HG03095 (cell line): Measurements from ENCODE around the gene ACP1.

Source experiments
- ATAC-seq: cut with Tn5 transposase; IDR thresholded peaks from one replicate; pipeline ENCODE4 v1.9.1; 2021; ENCODE audit warnings: moderate library complexity; ENCODE audit not compliant: unreplicated experiment

Gene ACP1

DNA sequence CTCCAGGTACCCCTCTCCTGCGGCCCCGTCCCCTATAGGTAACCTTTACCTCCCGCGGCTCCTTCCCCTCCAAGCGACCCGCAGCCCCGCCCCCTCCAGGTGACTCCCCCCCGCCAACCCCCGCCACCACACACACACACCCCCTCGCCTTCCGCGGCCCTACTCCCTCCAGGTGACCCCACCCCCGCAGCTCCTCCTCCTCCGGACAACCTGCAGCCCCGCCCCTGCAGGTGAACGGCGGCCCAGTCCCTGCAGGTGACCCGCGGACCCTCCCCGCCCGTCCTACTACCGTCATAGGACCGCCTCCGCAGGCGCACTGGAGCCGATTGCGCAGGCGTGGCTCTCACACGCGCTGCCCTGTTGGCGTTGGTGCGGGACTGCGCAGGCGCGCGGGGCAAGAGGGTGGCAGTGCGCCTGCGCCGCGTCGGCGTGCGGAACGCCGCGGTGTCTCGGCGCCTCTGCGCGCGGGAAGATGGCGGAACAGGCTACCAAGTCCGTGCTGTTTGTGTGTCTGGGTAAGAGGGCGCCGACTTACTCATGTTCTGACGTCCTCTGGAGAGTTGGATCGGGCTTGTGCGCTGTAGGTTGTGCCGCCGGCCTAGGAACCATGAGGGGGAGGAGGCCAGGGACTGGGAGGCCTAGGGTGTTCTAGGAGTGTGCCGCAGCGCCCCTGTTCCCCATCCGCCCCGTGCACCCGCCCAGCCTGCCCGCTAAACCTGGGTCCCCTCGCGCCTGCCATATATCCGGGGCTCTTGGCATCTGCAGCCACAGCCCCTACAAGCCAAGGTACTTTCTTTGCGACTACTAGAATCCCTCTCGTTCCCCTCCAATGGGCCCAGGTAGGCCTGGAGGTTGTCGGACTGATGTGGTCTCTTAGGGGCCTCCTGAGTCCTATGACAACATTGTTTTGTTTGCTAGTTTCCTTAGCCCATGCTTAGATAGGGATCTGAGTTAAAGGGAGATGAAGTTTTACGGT lies at the start of gene ACP1:
Gene ACP1 (plus strand): TSS at position 455 of the 976 bp plus-strand sequence. CDS start 18 bp downstream, at position 473.
- ATAC-seq: peak; percentile 92

DNA sequence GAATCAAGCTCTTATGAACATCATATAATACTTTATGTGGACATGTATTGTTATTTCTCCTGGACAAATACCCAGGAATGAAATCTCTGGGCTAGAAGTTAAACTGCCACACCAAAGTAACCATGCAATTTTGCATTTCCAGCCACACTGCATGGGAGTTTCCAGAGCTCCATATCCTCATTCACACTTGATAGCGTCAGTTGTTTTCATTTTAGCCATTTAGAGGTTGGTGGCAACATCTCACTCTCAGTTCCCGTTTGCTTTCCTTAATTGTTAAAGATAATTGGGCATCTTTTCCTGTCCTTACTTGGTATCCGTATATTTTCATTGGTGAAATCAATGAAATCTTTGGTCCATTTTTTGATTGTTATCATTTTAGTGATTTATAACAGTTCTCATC lies 48.7 kb upstream of the ACP1 start:
- no peak for ATAC-seq

DNA sequence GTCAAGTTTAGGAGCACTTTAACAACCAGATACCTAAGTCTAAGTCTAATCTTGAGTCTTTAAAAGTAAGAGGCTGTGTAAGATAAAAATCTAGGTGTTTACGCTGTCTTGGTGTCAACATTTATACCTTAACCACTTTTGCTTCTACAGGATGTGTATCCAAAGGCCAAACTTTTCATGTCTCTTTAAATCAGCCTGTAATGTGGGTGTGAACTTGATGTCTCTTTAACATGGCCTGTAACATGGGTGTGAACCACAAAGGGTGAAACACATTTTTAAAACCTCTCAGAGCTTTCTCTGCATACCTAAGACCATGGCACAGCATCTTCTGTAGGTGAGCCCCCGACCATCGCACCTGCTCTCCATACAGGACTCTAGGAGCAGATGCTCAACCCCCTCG lies 41.3 kb upstream of the ACP1 start:
- ATAC-seq: no peak

DNA sequence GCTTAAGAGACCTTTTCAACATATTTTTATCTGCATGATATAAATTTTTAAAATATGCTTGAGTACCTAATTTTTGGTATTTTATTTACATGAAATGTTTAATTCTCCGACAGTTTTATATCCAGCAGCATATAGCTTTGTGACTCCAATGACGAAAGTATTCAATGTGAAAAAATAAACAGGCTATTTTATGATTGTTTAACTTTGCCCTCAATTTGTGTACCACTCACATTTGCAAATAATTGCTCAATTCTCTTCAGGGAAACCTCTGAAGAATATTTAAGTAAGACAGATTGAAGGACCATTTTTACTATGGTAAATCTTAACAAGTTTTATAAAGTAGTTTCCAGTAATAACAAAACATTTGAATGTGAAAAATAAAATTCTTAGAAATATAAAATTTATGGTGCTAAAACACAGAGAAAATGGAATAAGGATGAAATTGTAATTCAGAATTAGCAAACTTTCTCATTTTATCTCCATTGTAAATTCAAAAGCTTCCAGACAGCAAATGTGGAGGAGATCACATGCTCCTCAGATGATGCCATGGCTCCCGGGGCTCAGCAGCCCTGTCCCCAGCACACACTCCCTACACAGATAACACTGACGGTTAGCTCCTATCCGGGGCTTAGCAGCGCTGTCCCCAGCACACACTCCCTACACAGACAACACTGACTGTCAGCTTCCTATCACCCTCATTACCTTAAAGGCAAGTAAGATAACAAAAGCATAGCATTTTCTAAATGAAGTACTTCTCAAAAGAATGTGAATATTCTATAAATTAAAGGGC lies 40.6 kb upstream of the ACP1 start:
- no peak for ATAC-seq

DNA sequence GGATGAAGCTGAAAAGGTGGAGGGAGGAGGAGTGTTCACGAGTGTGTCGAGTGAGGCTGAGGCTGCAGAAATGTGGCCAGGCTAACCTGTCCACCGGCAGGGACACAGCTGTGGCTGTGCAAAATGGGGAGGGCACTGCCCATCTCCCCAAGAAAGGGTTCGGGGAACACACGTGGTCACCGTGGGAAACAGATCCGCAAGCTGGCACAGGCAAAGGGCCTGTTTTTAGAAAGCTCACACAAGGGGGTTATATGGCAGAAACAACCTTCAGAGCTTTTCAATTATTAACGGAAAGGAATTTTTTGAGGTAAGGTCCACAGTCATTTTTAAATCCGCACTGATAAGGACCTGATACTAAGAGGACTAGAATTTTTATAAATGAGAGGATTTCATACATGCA lies 36.6 kb upstream of the ACP1 start:
- ATAC-seq: no peak

DNA sequence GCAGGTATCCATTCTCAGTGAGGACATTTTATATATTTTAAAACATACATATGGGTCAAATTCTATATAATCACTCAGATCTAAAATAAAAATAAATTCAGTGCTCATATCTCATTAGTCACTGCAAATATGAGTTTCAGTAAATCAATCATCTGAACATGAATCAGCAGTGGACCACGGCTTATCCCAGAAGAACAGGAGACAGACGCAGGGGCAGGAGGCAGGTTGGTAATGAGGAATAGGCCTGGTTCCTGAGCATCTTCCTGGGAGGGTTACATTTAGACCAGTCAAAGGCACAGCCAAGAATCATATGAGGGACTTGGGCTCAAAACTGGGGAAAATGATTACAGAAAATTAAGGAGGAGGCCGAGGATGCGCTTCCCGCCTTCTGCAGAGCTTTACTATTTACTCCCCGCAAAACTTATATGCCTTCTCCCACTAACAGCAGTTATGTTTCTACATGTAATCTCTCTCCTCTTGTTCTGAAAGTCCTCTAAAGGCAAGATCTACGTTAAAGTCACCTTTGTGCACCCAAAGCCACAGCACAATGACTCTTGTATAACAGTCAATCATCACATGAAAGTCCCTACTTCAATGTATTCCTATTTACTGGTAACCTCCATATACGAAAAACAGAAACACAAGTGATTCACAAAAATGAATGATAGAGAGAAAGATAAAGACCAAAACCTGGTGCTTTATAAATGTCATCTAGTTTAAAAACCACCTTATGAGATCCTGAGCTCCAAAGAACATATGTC lies 36.0 kb upstream of the ACP1 start:
- no peak for ATAC-seq

DNA sequence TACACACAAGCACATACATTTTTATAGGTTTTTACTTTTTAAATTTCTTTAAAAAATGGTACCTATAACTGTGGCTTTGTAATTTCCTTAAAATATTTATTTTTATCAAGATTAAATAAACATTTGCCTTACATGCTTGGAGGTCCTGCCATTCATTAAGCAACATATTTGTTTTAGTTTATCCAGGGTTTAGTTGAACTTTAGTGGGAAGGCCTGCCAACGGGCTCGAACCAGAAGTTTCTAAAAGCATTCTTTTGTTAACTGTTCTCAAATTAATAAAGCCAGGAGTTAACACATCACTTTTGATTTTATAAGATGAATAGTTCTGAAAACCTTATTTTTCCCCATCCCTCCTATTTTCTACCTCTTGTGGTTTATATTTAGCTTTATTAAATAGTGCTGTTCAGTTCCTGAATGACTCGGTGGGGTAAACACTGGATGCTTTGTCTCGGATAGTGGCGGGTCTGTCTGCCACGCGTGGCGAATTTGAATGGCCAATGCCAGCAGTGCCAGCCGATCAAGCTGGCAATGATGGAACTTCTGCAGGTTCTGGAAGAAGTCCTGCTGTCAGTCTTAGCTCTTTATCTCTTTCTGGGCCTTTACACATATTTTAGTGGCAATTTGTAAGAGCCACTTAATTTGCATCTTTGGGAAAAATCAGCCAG lies 33.1 kb upstream of the ACP1 start:
- ATAC-seq: no peak

DNA sequence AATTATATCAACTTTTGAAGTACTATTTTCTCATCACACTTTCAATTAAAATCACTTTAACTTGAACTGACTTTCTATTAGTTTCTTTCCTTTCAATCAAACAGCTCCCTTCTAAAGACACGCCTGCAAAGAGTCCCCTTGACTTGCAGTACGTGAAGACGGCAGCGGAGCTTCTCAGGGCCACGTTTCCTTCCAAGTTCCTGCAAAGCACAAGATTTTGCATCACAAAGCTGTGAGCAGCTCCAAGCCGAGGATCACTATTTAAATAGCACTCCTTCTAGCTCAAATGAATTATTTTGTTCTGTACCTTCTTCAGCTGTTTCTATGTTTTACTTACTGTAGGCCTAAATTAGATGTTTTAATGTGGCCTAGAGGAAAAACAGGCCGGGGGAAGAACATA lies 31.7 kb upstream of the ACP1 start:
- no peak for ATAC-seq

DNA sequence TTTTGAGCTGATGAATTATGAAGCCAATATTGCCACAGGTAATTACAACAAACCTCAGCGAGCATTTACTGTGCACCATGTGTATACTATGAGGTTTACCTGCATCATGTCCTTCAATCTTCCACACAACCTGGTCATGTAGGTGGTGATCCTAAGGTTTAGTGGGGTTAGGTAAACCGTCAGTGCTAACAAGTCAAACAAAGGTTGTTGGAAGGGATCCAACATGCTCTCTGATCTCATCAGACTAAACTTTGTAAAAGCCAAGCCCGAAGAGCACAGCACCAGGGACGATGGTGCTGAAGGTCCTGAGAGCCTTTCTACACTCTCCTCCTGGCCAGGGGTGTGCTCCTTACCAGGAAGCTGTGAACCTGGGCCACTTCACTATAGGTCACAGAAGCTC lies 30.3 kb upstream of the ACP1 start:
- ATAC-seq: no peak

DNA sequence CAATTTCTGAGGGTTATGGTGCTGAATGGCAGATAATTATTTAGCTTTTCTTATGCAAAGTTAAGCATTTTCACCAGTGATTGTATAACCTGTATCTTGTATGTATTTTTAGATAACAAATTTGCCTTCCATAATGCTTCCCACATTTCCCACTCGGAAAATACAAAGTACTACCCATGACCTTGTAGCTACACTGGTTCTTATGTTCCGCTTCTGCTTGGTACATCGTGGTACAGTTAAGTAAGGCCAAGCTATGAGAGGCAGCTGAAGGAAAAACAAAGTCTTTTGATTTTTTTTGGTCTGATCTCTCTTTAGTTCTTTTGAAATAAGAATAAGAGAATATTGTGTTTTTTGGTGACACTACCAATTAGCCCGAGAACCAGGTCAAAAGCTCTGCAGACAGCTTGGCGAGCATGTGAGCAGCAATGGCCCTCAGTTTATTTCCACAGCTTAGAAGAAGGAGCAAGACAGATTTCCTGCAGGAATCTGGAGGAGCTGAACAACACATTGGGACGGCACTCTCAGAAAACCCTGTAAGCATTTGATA lies 27.7 kb upstream of the ACP1 start:
- no peak for ATAC-seq

DNA sequence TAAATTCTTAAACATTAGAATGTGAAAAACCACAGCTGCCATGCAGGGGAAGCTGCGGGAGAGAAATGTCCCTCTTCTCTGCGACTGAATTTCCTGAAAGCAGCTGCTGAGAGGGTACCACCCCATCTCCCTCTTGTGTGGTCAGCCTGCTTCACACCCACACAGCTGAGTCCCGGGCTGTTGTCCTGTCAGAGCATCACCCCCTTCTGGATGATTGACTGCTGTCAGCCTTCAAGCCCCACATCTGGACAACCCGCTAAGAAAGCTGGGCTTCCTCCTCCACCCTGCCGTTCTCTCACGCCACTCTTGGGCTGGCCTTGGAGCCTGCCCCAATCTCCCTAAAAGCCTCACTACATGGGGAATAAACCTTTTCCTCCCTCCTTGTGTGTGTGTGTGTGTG lies 26.9 kb upstream of the ACP1 start:
- no peak for ATAC-seq

DNA sequence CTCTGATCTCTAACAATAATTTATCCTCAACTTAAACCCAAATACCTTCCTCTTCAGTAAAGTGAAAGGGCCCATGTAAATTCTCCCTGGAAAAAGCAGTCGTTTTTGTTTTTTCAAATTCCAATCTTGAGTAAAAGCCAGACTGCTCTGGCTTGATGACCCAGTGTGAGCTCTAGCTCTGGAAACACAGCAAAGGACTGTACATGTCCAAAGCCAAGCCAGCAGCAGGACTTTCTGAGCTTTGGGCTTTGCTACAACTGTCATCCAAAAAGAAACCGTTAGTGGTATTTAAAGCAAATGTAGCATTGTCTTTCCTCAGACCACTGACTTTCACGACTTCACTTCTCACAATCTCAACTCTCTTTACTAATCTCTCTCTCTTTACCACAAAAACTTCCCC lies 26.3 kb upstream of the ACP1 start:
- ATAC-seq: no peak

DNA sequence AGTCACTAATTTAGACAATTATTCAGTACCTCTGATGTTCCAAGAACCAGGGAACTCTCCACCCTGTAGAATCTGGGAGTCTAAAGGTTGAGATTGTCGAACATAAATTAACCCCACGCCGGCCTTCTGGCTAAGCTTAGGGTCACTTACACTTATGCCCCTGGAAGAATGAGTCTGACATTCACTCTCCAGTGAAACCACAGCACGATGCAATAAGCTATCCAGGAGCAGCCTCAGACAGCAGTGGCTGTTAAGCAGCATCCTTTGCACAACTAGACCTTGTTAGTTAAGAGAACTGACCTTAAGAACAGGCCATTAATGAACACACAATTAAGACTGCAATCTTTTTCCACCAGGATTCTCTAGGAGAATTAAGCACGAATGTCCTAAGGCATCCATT lies 25.9 kb upstream of the ACP1 start:
- no peak for ATAC-seq

DNA sequence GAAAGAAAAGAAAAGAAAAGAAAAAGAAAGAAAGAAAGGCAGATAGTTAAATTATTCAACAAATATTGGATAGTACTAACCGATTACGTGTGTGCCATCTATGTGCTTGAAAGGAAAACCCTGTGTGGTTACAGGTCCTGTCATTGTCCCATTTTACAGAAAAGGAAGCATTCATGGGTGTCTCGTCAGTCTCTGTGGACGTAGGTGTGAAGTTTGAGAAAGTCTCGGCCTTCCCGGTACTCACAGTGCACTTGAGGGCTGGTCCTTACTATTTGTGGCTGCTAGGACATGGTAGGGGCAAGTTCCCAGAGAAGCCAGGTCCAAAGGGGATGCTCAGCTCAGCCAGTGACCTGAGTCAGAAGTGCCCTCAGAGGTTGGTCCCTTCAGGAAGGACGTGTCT lies 20.2 kb upstream of the ACP1 start:
- no peak for ATAC-seq

DNA sequence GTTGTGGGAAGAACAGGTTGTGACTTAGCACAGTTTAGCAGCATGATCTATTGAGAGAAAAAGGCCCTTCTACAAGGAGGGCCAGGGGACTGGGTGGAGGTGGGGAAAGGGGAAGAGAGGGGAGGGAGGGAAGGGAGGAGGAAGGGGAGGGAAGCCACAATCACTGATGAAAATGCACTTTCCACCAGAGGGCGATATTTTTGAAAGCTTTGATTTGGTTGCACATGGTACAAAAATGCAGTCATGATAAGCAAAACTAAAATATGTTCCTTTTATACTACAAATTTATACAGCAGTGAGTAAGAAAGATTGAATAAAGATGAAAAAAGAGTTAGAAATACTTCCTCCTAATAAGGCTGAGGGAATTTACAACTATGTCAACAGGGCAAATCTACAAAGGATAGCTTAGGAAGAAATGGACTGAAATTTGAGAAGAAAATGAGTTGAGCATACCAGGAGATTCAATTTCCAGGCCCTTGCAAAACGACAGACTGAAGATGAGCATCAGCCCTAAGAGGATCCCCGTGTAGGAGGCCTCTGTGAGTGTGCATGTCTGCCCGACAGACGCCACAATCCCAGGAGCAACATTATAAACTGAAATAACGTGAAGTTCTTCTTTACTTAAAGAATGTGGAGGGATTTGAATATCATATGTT lies 18.1 kb upstream of the ACP1 start:
- ATAC-seq: peak; percentile 74

DNA sequence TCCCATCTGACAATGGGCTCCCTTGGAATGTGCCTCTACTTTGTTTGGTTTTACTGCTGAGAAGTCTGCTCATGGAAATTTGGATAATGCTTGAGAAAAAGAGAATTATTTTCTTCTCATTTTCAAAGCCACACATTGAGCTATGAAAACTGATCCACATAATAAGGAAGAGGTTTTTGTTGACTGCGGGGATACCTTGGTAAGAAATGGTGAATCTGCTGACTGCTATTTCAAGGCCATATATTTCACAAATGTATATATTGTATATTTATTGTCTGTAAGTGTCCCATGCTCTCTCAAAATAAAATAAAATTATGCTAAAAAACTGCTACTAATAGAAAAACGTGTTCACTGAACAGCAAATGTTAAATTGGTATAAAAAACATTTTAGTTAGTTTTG lies 16.0 kb upstream of the ACP1 start:
- no peak for ATAC-seq

DNA sequence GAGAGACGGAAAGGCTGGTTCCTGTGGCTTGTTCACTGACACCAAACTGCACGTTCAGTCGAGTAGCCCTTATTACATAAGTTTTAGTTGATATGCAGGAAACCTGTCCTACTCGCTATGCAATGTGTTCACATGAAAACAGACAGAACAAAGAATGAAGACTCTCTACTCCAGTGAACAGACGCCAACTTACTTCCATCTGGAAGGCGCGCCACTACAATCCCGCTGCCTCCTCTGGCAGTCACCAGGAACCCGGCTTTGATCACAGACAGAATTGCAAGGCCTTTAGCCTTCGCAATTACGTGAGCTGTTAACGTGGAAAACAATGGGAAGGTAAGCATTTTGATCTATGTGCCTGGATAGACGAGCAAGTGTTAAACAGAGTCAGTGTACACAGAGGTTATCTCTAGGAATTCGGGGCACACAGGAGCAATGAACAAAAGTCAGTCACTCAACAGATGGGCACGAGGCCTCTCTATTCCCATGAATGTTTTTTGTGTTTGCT lies 15.2 kb upstream of the ACP1 start:
- no peak for ATAC-seq

DNA sequence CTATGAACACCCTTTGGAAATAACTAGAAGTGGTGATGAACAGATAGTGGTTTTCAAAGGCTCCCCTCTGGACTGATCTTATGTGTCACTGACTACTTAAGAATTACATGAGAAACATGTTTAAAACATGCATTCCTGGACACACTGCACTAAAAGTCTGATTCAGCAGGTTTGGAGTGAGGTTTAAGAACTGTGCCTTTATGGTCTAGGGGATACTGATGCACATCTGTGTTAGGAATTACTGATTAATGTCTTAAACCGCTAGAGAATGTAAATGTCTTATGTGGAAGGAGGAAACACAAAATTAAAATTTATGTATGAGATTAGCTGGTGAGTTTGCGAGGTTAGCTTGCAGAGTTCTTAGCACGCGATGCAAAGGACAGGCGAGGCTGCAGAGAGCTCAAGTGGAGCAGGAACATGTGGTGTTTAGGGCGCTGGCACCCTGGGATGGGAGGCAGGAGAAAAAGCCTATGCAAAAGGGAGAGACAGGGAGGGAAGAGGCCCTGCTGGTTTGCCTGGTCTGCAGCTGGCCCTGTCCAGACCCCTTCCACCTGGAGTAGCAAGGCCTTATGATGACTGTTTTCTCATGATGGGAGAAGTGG lies 12.6 kb upstream of the ACP1 start:
- ATAC-seq: no peak

DNA sequence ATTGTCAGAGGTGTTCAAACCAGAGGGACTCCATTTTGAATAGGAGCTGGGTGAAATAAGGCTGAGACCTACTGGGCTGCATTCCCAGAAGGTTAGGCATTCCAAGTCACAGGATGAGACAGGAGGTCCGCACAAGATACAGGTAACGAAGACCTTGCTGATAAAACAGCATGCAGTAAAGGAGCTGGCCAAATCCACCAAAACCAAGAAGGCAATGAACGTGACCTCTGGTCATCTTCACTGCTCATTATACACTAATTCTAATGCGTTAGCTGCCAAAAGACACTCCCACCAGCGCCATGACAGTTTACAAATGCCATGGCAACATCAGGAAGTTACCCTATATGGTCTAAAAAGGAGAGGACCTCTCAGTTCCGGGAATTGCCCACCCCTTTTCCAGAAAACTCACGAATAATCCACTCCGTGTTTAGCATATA lies 11.5 kb upstream of the ACP1 start:
- no peak for ATAC-seq
